IMR-90 (cell line): Measurements from ENCODE around the gene SMARCD2. TPM values are rescaled to one million over a fixed set of nuclear protein-coding genes. Genes with fewer than 3 reads are reported as not detected.

ENCODE experiments used
- ATAC-seq: fragments of 200-7000 bp; cut with Tn5 transposase; 2 replicates; pipeline ENCODE4 v1.9.1; 2020; ENCODE audit warnings: low read depth, mild to moderate bottlenecking, moderate library complexity
- BruUV-seq: library from RNA; stranded (reverse); fragments of 400-500 nt; replicated peaks from 2 replicates; lab custom pipeline; 2021; lab: Mats Ljungman, UMichigan
- CTCF ChIA-PET: fragments of 300-600 bp; formaldehyde crosslinking; extraction: SDS; loops from one replicate; lab custom pipeline; 2021; ENCODE audit warnings: antibody characterized with exemption; lab: Yijun Ruan, JAX
- POLR2A ChIA-PET: fragments of 300-600 bp; sonication (Branson Sonifier 250); formaldehyde crosslinking; loops from one replicate; lab custom pipeline; 2022; ENCODE audit warnings: antibody characterized with exemption; ENCODE audit not compliant: unreplicated experiment; lab: Charles Lee
- DNase-seq: peaks from one replicate; pipeline ENCODE4 v3.0.0; 2013
- H2AFZ ChIP-seq: replicated peaks from 2 replicates; pipeline ENCODE3; 2013; ENCODE audit warnings: low read length, mild to moderate bottlenecking; ENCODE audit not compliant: poor library complexity
- H2AK5ac ChIP-seq: 2 replicates; pipeline ENCODE4 v1.6.1; 2013; ENCODE audit warnings: low read depth, low read length, inconsistent platforms
- H2AK9ac ChIP-seq: replicated peaks from 2 replicates; pipeline ENCODE3; 2013; ENCODE audit warnings: mild to moderate bottlenecking, low read depth, low read length, moderate library complexity; ENCODE audit not compliant: poor library complexity
- H2BK120ac ChIP-seq: 2 replicates; pipeline ENCODE4 v1.6.1; 2013; ENCODE audit warnings: low read depth, low read length, inconsistent platforms
- H2BK15ac ChIP-seq: 3 replicates; pipeline ENCODE4 v1.6.1; 2013; ENCODE audit warnings: low read depth, low read length, inconsistent platforms
- H2BK20ac ChIP-seq: 2 replicates; pipeline ENCODE4 v1.6.1; 2013; ENCODE audit warnings: low read depth, mild to moderate bottlenecking, inconsistent platforms, low read length, moderate library complexity
- H2BK5ac ChIP-seq: 2 replicates; pipeline ENCODE4 v1.6.1; 2013; ENCODE audit warnings: mild to moderate bottlenecking, low read depth, low read length, inconsistent platforms; ENCODE audit not compliant: poor library complexity, severe bottlenecking
- H3K14ac ChIP-seq: replicated peaks from 2 replicates; pipeline ENCODE4 v1.6.1; 2013; ENCODE audit warnings: low read depth, low read length, inconsistent platforms
- H3K18ac ChIP-seq: 2 replicates; pipeline ENCODE4 v1.6.1; 2013; ENCODE audit warnings: low read depth, low read length, control low read depth
- H3K23ac ChIP-seq: 2 replicates; pipeline ENCODE4 v1.6.1; 2013; ENCODE audit warnings: low read depth, low read length, inconsistent platforms
- H3K27ac ChIP-seq: 2 replicates; pipeline ENCODE4 v1.5.1; 2013; ENCODE audit warnings: mild to moderate bottlenecking, control low read depth, low read length; ENCODE audit not compliant: insufficient read depth
- H3K27me3 ChIP-seq: 2 replicates; pipeline ENCODE4 v1.6.1; 2013; ENCODE audit warnings: low read length; ENCODE audit not compliant: control insufficient read depth, insufficient read depth
- H3K36me3 ChIP-seq: 2 replicates; pipeline ENCODE4 v1.6.1; 2013; ENCODE audit warnings: low read length, mixed read lengths; ENCODE audit not compliant: control insufficient read depth, insufficient read depth
- H3K4ac ChIP-seq: 2 replicates; pipeline ENCODE4 v1.6.1; 2013; ENCODE audit warnings: low read depth, low read length, inconsistent platforms
- H3K4me1 ChIP-seq: 2 replicates; pipeline ENCODE4 v1.6.1; 2013; ENCODE audit warnings: low read length, mixed read lengths; ENCODE audit not compliant: control insufficient read depth, insufficient read depth
- H3K4me2 ChIP-seq: 2 replicates; pipeline ENCODE4 v1.6.1; 2013; ENCODE audit warnings: low read depth, mild to moderate bottlenecking, control low read depth, low read length, moderate library complexity
- H3K4me3 ChIP-seq: 2 replicates; pipeline ENCODE4 v1.5.1; 2013; ENCODE audit warnings: low read depth, mild to moderate bottlenecking, control low read depth, low read length, moderate library complexity; ENCODE audit not compliant: insufficient read depth
- H3K56ac ChIP-seq: 2 replicates; pipeline ENCODE4 v1.6.1; 2013; ENCODE audit warnings: low read length, inconsistent platforms; ENCODE audit not compliant: insufficient read depth; ENCODE audit errors: extremely low read depth
- H3K79me1 ChIP-seq, 2 experiments: 2 replicates each; pipeline ENCODE4 v1.6.1; 2013; ENCODE audit warnings: low read length in 2 of 2, inconsistent platforms in 1 of 2, low read depth in 1 of 2
- H3K9ac ChIP-seq: 2 replicates; pipeline ENCODE4 v1.6.1; 2013; ENCODE audit warnings: low read depth, low read length, control low read depth
- H3K9me1 ChIP-seq: 2 replicates; pipeline ENCODE4 v1.6.1; 2013; ENCODE audit warnings: low read length, inconsistent platforms; ENCODE audit not compliant: insufficient read depth
- H3K9me3 ChIP-seq: 2 replicates; pipeline ENCODE4 v1.6.1; 2013; ENCODE audit warnings: low read length; ENCODE audit not compliant: control insufficient read depth, insufficient read depth
- H4K20me1 ChIP-seq: 2 replicates; pipeline ENCODE4 v1.6.1; 2013; ENCODE audit warnings: low read length, inconsistent platforms; ENCODE audit not compliant: insufficient read depth
- H4K5ac ChIP-seq: 2 replicates; pipeline ENCODE4 v1.6.1; 2013; ENCODE audit warnings: mild to moderate bottlenecking, low read depth, low read length, control low read depth
- H4K8ac ChIP-seq, 2 experiments: 2 replicates each; pipeline ENCODE4 v1.6.1; 2013; ENCODE audit warnings: low read depth in 2 of 2, low read length in 2 of 2, control low read depth in 1 of 2, inconsistent platforms in 1 of 2
- H4K91ac ChIP-seq: 2 replicates; pipeline ENCODE4 v1.6.1; 2013; ENCODE audit warnings: low read depth, low read length, inconsistent platforms; ENCODE audit not compliant: insufficient read depth
- MAZ ChIP-seq: IDR thresholded peaks from 2 replicates; pipeline ENCODE4 v1.6.1; 2012; ENCODE audit warnings: low read depth, mild to moderate bottlenecking, low read length, improper control_type of control experiment, moderate library complexity, borderline replicate concordance
- RCOR1 ChIP-seq: IDR thresholded peaks from 2 replicates; pipeline ENCODE4 v1.6.1; 2012; ENCODE audit warnings: mild to moderate bottlenecking, low read length, improper control_type of control experiment; ENCODE audit not compliant: insufficient replicate concordance
- WGBS, 2 experiments: methylation state at CpG; one replicate each; pipeline versions ENCODE4 v1.1.5 to v1.1.7; 2013; ENCODE audit warnings: missing lambda C conversion rate in 2 of 2; ENCODE audit not compliant: insufficient read length in 1 of 2; ENCODE audit errors: extremely low coverage in 2 of 2; 5-methylcytosine and 5-hydroxymethylcytosine counted together
- dilution Hi-C: fragments of 300-500 bp; cut with HindIII; formaldehyde crosslinking; loops from one replicate; pipeline ENCODE4 v1.14.3; 2018; ENCODE audit warnings: low sequenced_read_pairs; ENCODE audit not compliant: unreplicated experiment
- in situ Hi-C: fragments of 300-500 bp; cut with MboI; formaldehyde crosslinking; loops from 3 replicates; pipeline ENCODE4 v1.14.3; 2019; ENCODE audit warnings: low sequenced_read_pairs, inconsistent platforms, mixed read lengths
- intact Hi-C: fragments of 100-400 bp; cut with micrococcal nuclease; formaldehyde crosslinking; loops from 2 replicates; pipeline ENCODE4 v1.10.0; 2022
- polyA plus RNA-seq, 3 experiments: library from polyadenylated mRNA; depleted of rRNA; stranded (reverse); fragments of >200 nt; gene quantifications; 2 replicates each; pipeline ENCODE4 v1.2.3, GENCODE V29; 2012; ENCODE audit warnings: low replicate concordance in 1 of 3
- total RNA-seq: library from RNA; depleted of rRNA; stranded (reverse); fragments of >200 nt; gene quantifications from 2 replicates; pipeline ENCODE4 v1.2.3, GENCODE V29; 2012
- TF ChIP-seq, protein P1 (sequence below): fragments of 150-350 bp; IDR thresholded peaks from 2 replicates; pipeline ENCODE4 v1.6.1; 2017; ENCODE audit warnings: mild to moderate bottlenecking, antibody characterized with exemption, low read length, low read depth

SMARCD2 gene
- total and polyA plus RNA-seq, 2 of the 4 experiments (the other 2 are of a cell fraction): 56.9 to 91.2 TPM

DNA sequence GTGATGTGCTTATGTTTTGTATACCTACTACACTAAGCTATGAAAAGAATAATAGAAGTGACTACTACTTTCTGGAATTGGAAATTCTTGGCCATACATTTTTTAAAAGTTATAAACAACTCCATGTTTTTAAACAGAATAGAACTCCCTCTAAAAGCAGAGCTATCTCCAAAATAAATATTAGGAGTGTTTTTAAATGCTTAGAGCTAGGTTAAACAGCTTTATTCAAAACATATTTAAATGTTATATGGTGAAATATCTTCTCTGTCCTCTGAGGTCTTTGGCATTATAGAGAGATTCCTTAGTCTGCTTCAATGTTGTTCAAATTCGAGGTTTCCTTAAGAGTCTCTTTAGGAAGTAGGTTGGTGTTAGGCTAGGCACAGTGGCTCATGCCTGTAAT, 38.2 kb downstream of the SMARCD2 start:
- intact Hi-C loops: loop anchor here (2.0 kb wide), 2 partner anchors 14 to 22 kb away; partner anchors contain the start of genes FTSJ3 and PSMC5
- H2BK120ac ChIP-seq: no peak overlapping the region
- H3K4me2 ChIP-seq: 0 out of 2 replicates have a peak overlapping the region, but pooled peaks have one; percentile 46
- BruUV-seq: no TSS peak
- no peak overlapping the region for H3K56ac ChIP-seq
- H4K20me1 ChIP-seq: peaks cover 3% of the 10 kb centered on the region; the same call in 1 of the 2 replicates
- no peak overlapping the region for H2BK20ac ChIP-seq
- H3K27ac ChIP-seq: peak overlapping the region; percentile 87; the same call in 1 of the 2 replicates
- peak overlapping the region; percentile 69 for H2BK5ac ChIP-seq
- no peaks in the 10 kb centered on the region for H3K9me3 ChIP-seq
- H3K4ac ChIP-seq: no peak overlapping the region
- peaks cover 2% of the 10 kb centered on the region; the same call in 1 of the 2 replicates for H3K4me1 ChIP-seq
- WGBS, 2 experiments: no CpG with 5 or more reads among the region's 1 CpG
- no peak for DNase-seq
- no peak overlapping the region for H4K91ac ChIP-seq
- POLR2A ChIA-PET: no interaction called here
- dilution Hi-C loops: no loop called here
- TF ChIP-seq MAZ (no peak), RCOR1 (no peak)
- TF ChIP-seq, protein P1, sequence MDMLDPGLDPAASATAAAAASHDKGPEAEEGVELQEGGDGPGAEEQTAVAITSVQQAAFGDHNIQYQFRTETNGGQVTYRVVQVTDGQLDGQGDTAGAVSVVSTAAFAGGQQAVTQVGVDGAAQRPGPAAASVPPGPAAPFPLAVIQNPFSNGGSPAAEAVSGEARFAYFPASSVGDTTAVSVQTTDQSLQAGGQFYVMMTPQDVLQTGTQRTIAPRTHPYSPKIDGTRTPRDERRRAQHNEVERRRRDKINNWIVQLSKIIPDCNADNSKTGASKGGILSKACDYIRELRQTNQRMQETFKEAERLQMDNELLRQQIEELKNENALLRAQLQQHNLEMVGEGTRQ: no peak
- ATAC-seq: peak; percentile 91
- no peak overlapping the region for H2AK5ac ChIP-seq
- H3K9ac ChIP-seq: no peak overlapping the region
- H2AK9ac ChIP-seq: no peak overlapping the region
- H2BK15ac ChIP-seq: no peak overlapping the region
- no peak overlapping the region for H3K18ac ChIP-seq
- H4K8ac ChIP-seq: no peak overlapping the region
- in situ Hi-C loops: no loop called here
- H2AFZ ChIP-seq: no peak overlapping the region
- no peak overlapping the region for H4K5ac ChIP-seq
- CTCF ChIA-PET: no interaction called here
- H3K36me3 ChIP-seq: peaks cover 49% of the 10 kb centered on the region
- H3K9me1 ChIP-seq: no peaks in the 10 kb centered on the region
- H3K79me1 ChIP-seq: peaks cover 27 to 42% of the 10 kb centered on the region in 2 experiments
- no peak overlapping the region for H3K23ac ChIP-seq
- no peak overlapping the region for H3K4me3 ChIP-seq
- H3K14ac ChIP-seq: no peak overlapping the region
- no peaks in the 10 kb centered on the region for H3K27me3 ChIP-seq
